Duodenal mucosa (tissue), 2 donors: ENCODE results near the gene RBM8A.

ENCODE experiments used
- H3K27ac ChIP-seq: one replicate; pipeline ENCODE4 v1.7.0; 2013; ENCODE audit warnings: low read depth, low read length
- H3K27me3 ChIP-seq, 2 donors: one replicate each; pipeline ENCODE4 v1.7.0; 2013; ENCODE audit warnings: low read length in 2 of 2, control low read depth in 1 of 2; ENCODE audit not compliant: insufficient read depth in 2 of 2, control insufficient read depth in 1 of 2
- H3K36me3 ChIP-seq, 2 donors: one replicate each; pipeline ENCODE4 v1.7.0; 2013; ENCODE audit warnings: low read length in 2 of 2, control low read depth in 1 of 2; ENCODE audit not compliant: insufficient read depth in 2 of 2, control insufficient read depth in 1 of 2
- H3K4me1 ChIP-seq, 2 donors: one replicate each; pipeline ENCODE4 v1.7.0; 2013; ENCODE audit warnings: low read length in 2 of 2, control low read depth in 1 of 2; ENCODE audit not compliant: insufficient read depth in 2 of 2, control insufficient read depth in 1 of 2
- H3K4me3 ChIP-seq, 2 donors: one replicate each; pipeline ENCODE4 v1.7.0; 2013; ENCODE audit warnings: low read length in 2 of 2, low read depth in 1 of 2
- H3K9ac ChIP-seq, 2 donors: one replicate each; pipeline ENCODE4 v1.7.0; 2013; ENCODE audit warnings: low read length in 2 of 2, low read depth in 1 of 2
- H3K9me3 ChIP-seq, 2 donors: one replicate each; pipeline ENCODE4 v1.7.0; 2013; ENCODE audit warnings: low read length in 2 of 2, control low read depth in 1 of 2; ENCODE audit not compliant: control insufficient read depth in 1 of 2

Gene RBM8A

GRCh38 chr1:145927063-145927886 lies at the start of gene RBM8A:
Gene RBM8A (minus strand): TSS chr1:145927484. CDS start chr1:145927426, 58 bp downstream.
- Histone ChIP-seq H3K27me3 (no peaks in the 10 kb centered on the region), H3K9me3 (no peaks in the 10 kb centered on the region), H3K4me1 (peaks cover 6 to 14% of the 10 kb centered on the region in 2 donors)

GRCh38 chr1:145977016-145977415 lies 49.7 kb upstream of the RBM8A start:
- H3K9ac ChIP-seq, result no peak overlapping the region
- H3K27me3 ChIP-seq, result no peaks in the 10 kb centered on the region
- H3K36me3 ChIP-seq, result no peaks in the 10 kb centered on the region
- H3K4me3 ChIP-seq, result no peak overlapping the region
- H3K27ac ChIP-seq, result no peak overlapping the region
- no peaks in the 10 kb centered on the region for H3K9me3 ChIP-seq
- H3K4me1 ChIP-seq, result peaks cover 31 to 34% of the 10 kb centered on the region in 2 donors

More at GRCh38 chr1:145927063-145927886, at the start of gene RBM8A:
- peak within 1 kb of the TSS; percentile 75 to 92 for H3K4me3 ChIP-seq
- H3K36me3 ChIP-seq, result peaks cover 0 to 8% of the 10 kb centered on the region in 2 donors
- peak within 1 kb of the TSS; percentile 71 to 88 for H3K9ac ChIP-seq
- H3K27ac ChIP-seq, result peak within 1 kb of the TSS; percentile 81

- Histone ChIP-seq H3K9me3 (no peaks in the 10 kb centered on the region), H3K9ac (no peak overlapping the region), H3K27me3 (no peaks in the 10 kb centered on the region), H3K4me3 (no peak overlapping the region), H3K36me3 (no peaks in the 10 kb centered on the region), H3K27ac (no peak overlapping the region), H3K4me1 (peaks cover 24% of the 10 kb centered on the region in 2 donors)
Observed at GRCh38 chr1:145975216-145975615, 47.9 kb upstream of the RBM8A start.

- no peaks in the 10 kb centered on the region for H3K36me3 ChIP-seq
- no peak overlapping the region for H3K9ac ChIP-seq
- H3K4me3 ChIP-seq, result no peak overlapping the region
- peaks cover 19 to 20% of the 10 kb centered on the region in 2 donors for H3K4me1 ChIP-seq
- H3K27me3 ChIP-seq, result no peaks in the 10 kb centered on the region
- no peak overlapping the region for H3K27ac ChIP-seq
- H3K9me3 ChIP-seq, result no peaks in the 10 kb centered on the region
Observed at GRCh38 chr1:145974721-145975120, 47.4 kb upstream of the RBM8A start.

GRCh38 chr1:145972580-145972979 lies 45.3 kb upstream of the RBM8A start:
- Histone ChIP-seq H3K4me1 (peaks cover 0 to under 1% of the 10 kb centered on the region in 2 donors), H3K27me3 (no peaks in the 10 kb centered on the region), H3K4me3 (no peak overlapping the region), H3K9me3 (no peaks in the 10 kb centered on the region), H3K27ac (no peak overlapping the region), H3K36me3 (no peaks in the 10 kb centered on the region), H3K9ac (no peak overlapping the region)

- no peak overlapping the region for H3K4me3 ChIP-seq
- no peak overlapping the region for H3K27ac ChIP-seq
- H3K27me3 ChIP-seq, result peaks cover 0 to under 1% of the 10 kb centered on the region in 2 donors
- H3K4me1 ChIP-seq, result peaks cover 23 to 24% of the 10 kb centered on the region in 2 donors
- no peaks in the 10 kb centered on the region for H3K36me3 ChIP-seq
- no peak overlapping the region for H3K9ac ChIP-seq
- peaks cover 0 to 5% of the 10 kb centered on the region in 2 donors for H3K9me3 ChIP-seq
Observed at GRCh38 chr1:145967288-145967687, 40.0 kb upstream of the RBM8A start.

- Histone ChIP-seq H3K9ac (peak overlapping the region; percentile 92 to 97), H3K27ac (peak overlapping the region; percentile 63), H3K27me3 (peaks cover 18% of the 10 kb centered on the region in 2 donors), H3K4me1 (peaks cover 37 to 43% of the 10 kb centered on the region in 2 donors), H3K36me3 (no peaks in the 10 kb centered on the region), H3K4me3 (peak overlapping the region; percentile 90 to 93), H3K9me3 (peaks cover 0 to 5% of the 10 kb centered on the region in 2 donors)
Observed at GRCh38 chr1:145965119-145965744, 37.9 kb upstream of the RBM8A start.

GRCh38 chr1:145964328-145965118 lies 37.2 kb upstream of the RBM8A start, which contains the start of the genes ANKRD34A and POLR3GL:
Gene ANKRD34A (minus strand): TSS chr1:145964575. CDS start chr1:145961759, 2,816 bp downstream.
Gene POLR3GL (plus strand): TSS chr1:145964690. CDS start chr1:145974866, 10,176 bp downstream.
- Histone ChIP-seq H3K4me1 (peaks cover 37 to 51% of the 10 kb centered on the region in 2 donors), H3K36me3 (no peaks in the 10 kb centered on the region)

GRCh38 chr1:145963265-145964019 lies 36.2 kb upstream of the RBM8A start:
- Histone ChIP-seq H3K9ac (peak overlapping the region; percentile 92 to 97), H3K27ac (peak overlapping the region; percentile 60), H3K4me3 (peak overlapping the region; percentile 90 to 93), H3K9me3 (peaks cover 0 to 5% of the 10 kb centered on the region in 2 donors), H3K27me3 (peaks cover 20 to 31% of the 10 kb centered on the region in 2 donors), H3K36me3 (no peaks in the 10 kb centered on the region), H3K4me1 (peaks cover 38 to 52% of the 10 kb centered on the region in 2 donors)

More at GRCh38 chr1:145964328-145965118, 37.2 kb upstream of the RBM8A start, which contains the start of the genes ANKRD34A and POLR3GL:
- Histone ChIP-seq H3K9me3 (peaks cover 0 to 5% of the 10 kb centered on the region in 2 donors), H3K27me3 (peaks cover 20 to 25% of the 10 kb centered on the region in 2 donors), H3K9ac (peak within 1 kb of the TSS; percentile 92 to 97), H3K27ac (peak within 1 kb of the TSS; percentile 63), H3K4me3 (peak within 1 kb of the TSS; percentile 90 to 93)
